WERI-Rb-1 (cell line): ENCODE measurements around the gene MAP4K4.

Source experiments
- DNase-seq: peaks from one replicate; pipeline ENCODE4 v3.0.0-alpha.2; 2020
- H3K27ac ChIP-seq: fragments of 250-450 bp; sonication (Bioruptor Pico); 2 replicates; pipeline ENCODE4 v1.5.1; 2020; ENCODE audit warnings: mild to moderate bottlenecking, moderate library complexity
- H3K27me3 ChIP-seq: fragments of 250-450 bp; sonication (Bioruptor Pico); 2 replicates; pipeline ENCODE4 v1.5.1; 2021; ENCODE audit warnings: mild to moderate bottlenecking, low read depth, moderate library complexity; ENCODE audit not compliant: insufficient read depth, severe bottlenecking
- H3K36me3 ChIP-seq: fragments of 250-450 bp; sonication (Bioruptor Pico); 2 replicates; pipeline ENCODE4 v1.5.1; 2020; ENCODE audit warnings: mild to moderate bottlenecking, moderate library complexity
- H3K4me3 ChIP-seq: 2 replicates; pipeline ENCODE4 v1.5.1; 2011; ENCODE audit warnings: low read depth, mild to moderate bottlenecking, control low read depth, low read length
- H3K9me3 ChIP-seq: fragments of 250-450 bp; sonication (Bioruptor Pico); 2 replicates; pipeline ENCODE4 v1.5.1; 2021; ENCODE audit warnings: mild to moderate bottlenecking, moderate library complexity; ENCODE audit not compliant: severe bottlenecking
- TF ChIP-seq, protein P1 (sequence below): IDR thresholded peaks from 2 replicates; pipeline ENCODE4 v1.5.1; 2011; ENCODE audit warnings: low read depth, mild to moderate bottlenecking, control low read depth, inconsistent platforms, low read length

Gene MAP4K4

GRCh38 chr2:101732773-101733256, 35.3 kb downstream of the MAP4K4 start:
- Histone ChIP-seq H3K9me3 (no peaks in the 10 kb centered on the region), H3K36me3 (no peaks in the 10 kb centered on the region), H3K27me3 (no peaks in the 10 kb centered on the region), H3K4me3 (no peak overlapping the region), H3K27ac (no peak overlapping the region)
- TF ChIP-seq, protein P1, sequence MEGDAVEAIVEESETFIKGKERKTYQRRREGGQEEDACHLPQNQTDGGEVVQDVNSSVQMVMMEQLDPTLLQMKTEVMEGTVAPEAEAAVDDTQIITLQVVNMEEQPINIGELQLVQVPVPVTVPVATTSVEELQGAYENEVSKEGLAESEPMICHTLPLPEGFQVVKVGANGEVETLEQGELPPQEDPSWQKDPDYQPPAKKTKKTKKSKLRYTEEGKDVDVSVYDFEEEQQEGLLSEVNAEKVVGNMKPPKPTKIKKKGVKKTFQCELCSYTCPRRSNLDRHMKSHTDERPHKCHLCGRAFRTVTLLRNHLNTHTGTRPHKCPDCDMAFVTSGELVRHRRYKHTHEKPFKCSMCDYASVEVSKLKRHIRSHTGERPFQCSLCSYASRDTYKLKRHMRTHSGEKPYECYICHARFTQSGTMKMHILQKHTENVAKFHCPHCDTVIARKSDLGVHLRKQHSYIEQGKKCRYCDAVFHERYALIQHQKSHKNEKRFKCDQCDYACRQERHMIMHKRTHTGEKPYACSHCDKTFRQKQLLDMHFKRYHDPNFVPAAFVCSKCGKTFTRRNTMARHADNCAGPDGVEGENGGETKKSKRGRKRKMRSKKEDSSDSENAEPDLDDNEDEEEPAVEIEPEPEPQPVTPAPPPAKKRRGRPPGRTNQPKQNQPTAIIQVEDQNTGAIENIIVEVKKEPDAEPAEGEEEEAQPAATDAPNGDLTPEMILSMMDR = no peak
- DNase-seq = no peak

DNA sequence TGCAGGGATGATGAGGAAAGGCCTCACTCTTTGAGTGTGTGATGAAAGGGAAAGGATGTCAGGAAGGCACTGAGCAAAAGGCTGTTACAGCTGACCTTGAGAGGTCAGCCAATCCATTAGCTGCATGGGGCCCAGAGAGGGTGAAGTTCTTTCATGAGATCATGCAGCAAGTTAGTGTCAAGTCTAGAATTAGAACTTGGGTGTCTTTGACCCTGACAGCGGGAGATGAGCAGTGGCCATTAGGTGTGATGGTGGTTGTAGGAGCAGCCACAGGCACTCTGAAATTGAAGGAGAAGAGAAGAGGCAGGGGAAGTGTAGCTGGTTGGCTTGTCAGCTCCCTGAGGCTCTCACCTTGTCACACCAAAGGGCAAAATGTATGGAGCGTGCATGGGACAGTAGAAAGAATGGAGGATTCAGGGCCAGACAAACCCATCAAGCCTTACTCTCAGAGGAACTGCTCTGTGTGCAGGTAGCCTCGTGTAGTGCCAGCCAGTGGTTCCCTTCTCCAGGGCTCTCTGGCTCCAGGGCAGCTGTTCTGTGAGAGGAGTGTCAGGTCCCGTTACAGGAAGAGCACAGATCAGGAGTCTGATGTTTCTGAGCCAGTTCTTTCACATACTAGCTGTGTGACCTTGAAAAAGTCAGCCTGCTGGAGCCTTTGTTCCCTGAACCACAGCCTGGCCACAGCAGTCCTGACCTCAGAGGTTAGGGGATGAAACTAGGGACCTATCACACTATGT, 35.9 kb downstream of the MAP4K4 start:
- TF ChIP-seq, protein P1 = no peak
- no peaks in the 10 kb centered on the region for H3K36me3 ChIP-seq
- no peaks in the 10 kb centered on the region for H3K9me3 ChIP-seq
- no peak overlapping the region for H3K27ac ChIP-seq
- H3K27me3 ChIP-seq = no peaks in the 10 kb centered on the region
- DNase-seq = no peak
- H3K4me3 ChIP-seq = no peak overlapping the region

DNA sequence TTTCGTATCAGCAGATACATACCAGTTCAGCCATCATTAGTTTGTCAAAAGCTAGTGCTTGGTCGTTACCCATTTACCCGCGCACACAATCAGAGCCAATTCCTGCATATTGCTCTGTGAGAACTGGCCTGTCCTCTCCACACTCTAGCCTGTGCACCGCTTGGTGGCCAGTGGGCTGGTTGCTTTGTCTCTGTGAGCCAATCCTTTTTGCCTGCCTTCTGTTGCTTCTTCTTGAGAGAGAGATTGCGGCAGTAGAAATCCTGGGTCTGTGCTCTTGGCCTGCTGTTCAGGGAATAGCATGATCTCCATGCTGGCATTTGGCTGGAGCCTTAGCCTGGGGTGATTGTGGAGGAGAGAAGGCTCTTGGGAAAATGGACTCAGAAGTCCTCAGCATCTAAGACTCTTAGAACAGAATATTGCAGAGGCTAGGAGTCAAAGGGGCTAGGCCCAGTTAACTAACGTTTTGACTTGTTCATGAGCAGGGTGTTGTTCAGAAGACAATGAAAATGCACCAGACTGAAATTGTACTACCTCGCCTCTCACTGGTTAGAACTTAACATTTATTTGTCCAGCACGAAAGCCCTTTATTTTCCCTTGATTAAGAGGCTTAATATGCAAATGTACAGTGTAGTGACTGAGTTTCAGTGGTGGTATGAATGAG, 37.1 kb downstream of the MAP4K4 start:
- no peak for DNase-seq
- Histone ChIP-seq H3K9me3 (no peaks in the 10 kb centered on the region), H3K27me3 (no peaks in the 10 kb centered on the region), H3K36me3 (no peaks in the 10 kb centered on the region), H3K4me3 (no peak overlapping the region), H3K27ac (no peak overlapping the region)
- TF ChIP-seq, protein P1 = no peak

DNA sequence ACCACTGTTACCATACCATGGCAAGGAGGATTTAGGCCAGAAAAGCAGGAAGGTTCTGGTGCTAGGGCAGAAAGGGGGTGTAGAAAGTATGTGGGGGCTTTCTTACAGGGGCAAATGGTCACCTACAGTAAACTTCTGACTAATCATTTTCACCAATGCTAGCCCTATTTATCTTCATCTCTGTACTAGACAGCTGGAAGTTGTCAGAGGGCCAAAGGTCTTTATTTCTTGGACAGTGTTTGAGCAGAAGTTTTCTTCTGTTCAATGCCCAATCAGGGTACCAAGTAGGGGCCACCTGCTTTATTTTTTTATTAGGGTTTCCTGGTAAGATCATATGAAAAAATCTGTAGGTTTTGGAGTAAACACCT, 37.6 kb downstream of the MAP4K4 start:
- no peaks in the 10 kb centered on the region for H3K36me3 ChIP-seq
- TF ChIP-seq, protein P1 = no peak

DNA sequence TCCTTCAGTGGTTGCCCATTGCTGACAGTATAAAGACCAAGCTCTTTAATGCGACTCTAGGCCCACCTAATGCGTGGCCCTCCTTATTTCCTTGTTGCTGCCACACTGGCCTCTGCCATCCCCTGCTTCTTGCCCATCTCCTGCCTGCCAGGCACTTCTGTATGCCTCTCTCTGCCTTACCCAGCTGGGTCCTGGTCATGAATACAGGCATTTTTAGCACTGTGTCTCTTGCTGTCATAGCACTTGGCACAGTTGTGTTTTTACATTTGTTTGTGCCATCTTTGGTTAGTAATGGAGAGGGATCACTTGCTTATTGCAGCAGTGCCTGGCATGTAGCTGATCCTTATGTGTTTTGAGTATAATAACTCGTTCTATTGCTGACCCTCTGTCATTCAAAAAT, 38.7 kb downstream of the MAP4K4 start:
- Histone ChIP-seq H3K27me3 (no peaks in the 10 kb centered on the region), H3K27ac (no peak overlapping the region), H3K4me3 (no peak overlapping the region), H3K36me3 (no peaks in the 10 kb centered on the region), H3K9me3 (no peaks in the 10 kb centered on the region)
- DNase-seq = no peak
- TF ChIP-seq, protein P1 = no peak

More for the DNA sequence above, 37.6 kb downstream of the MAP4K4 start:
- no peak for DNase-seq
- Histone ChIP-seq H3K4me3 (no peak overlapping the region), H3K27ac (no peak overlapping the region), H3K27me3 (no peaks in the 10 kb centered on the region), H3K9me3 (no peaks in the 10 kb centered on the region)
